Right lobe of liver (tissue), 4 donors: ENCODE measurements around the gene ZCCHC14.

Experiments
- CTCF ChIP-seq, 4 donors: fragments of 200-600 bp in 3 of 4; fragments of 450-650 bp in 1 of 4; IDR thresholded peaks; one replicate each; pipeline versions ENCODE4 v1.5.1 to v1.8.0; 2016 to 2022; ENCODE audit warnings: antibody characterized with exemption in 4 of 4, mild to moderate bottlenecking in 2 of 4
- POLR2A ChIP-seq: fragments of 450-650 bp; IDR thresholded peaks from one replicate; pipeline ENCODE4 v1.6.1; 2017; ENCODE audit warnings: antibody characterized with exemption, mild to moderate bottlenecking
- donor health status: DM: no; HTN: no; CAD: no.
- donor health status: DM: no; HTN: no; CAD: no.
- donor health status: DM: no; HTN: yes; CAD: no.

GRCh38 chr16:87541872-87542234 is 49.0 kb upstream of the ZCCHC14 start:
- TF ChIP-seq CTCF (IDR thresholded peaks at IDR 0.05), result no peak
- TF ChIP-seq POLR2A, result no peak
